ENCODE data around the gene AKIRIN2.

The AKIRIN2 gene

DNA sequence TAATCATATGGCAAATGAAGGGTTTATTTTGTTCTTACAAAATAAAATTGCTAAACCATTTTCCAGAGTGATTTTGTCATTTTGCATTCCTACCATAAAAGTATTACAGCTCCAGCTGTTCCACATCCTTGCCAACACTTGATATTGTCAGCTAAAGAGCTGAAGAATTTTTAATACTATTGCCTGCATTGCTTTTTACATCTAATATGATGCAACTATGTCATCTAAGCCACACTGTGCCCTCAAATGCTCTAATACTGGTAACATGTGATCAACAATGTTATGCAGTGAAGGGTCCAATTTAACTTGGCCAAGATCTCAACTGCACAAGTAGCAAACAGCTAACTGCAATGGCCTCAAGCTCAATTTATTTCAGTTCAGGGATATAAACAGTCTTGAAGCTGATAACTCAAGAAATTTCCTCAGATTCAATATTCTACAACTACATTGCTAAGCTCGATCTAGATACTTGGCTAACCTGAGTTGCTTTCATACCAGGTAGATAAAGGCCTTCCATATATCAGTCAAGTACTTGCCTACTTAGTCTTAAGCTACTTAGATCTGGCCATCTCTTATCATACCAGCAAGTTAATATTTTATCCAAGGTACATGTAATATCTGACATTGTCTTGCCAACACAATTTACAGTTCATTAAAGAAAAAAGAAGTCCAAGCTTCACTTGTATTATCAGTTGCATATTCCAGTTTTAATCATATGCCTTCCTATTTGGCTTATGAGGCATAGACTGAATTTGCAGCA, 17.0 kb downstream of the AKIRIN2 start:
- DNase-seq: no peak

DNA sequence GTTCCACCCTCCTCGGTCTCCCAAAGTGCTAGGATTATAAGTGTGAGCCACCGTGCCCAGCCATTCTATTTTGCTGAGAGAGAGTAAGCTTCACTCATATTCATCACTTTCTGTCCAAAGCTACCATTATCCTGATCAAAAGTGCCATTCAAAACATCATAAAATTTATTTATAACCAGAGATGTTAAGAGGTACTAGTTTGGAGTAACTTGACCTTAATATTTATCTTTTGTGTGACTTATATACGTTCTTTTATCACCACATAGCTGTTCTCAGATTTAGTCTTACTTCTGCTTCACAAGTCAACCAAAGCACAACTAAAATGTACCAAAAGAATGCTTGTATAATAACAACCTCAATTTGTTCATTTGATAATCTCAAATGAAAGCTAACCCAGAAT, 18.1 kb downstream of the AKIRIN2 start:
- DNase-seq: no peak

DNA sequence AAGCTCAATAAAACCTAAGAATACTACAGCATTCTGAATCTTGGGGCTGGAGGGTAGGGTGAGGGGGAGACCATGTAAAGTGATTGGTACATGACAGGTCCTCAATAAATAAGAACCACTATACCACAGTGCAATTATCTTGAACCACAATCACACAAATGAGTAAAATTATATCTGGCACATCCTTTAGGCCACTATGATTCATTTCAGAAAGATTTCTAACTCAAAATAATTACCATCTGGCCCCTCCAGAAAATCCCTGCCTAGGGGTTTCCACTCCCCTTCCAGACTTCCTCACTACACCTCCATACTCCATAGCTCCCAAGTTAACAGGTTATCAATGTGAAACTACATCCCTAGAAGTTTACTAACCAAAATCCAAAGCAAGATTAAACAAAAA, 19.7 kb downstream of the AKIRIN2 start:
- DNase-seq: no peak

DNA sequence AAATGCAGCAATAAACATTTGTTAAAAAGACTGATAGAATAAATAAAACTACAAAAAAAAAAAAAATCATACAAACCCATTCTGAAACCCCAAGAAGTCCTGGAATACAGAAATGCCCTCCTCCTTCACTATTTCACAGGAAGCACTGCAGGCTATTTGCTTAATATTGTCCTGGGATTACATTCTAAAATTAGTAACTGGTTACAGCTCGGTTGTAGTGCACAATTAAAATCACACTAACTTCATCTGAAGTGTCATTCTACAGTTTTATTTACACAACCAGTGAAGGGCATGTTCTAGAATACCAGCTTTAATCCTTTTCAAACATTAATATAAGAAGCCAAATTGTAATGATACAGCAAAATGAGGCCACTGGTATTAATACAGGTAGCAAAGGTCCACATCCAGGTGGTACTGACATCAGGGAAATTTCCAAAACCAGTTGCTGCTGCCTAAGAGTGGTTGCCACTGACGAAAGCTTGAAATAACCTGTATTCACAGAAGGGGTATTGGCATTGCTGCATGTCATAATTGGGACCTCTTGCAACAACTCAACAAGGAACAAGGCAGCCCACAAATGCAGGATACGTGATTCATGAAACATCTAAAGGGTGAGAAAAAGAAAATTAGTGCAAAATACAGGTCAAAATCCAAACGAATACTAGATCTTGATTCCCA, 26.9 kb downstream of the AKIRIN2 start:
- DNase-seq: no peak

DNA sequence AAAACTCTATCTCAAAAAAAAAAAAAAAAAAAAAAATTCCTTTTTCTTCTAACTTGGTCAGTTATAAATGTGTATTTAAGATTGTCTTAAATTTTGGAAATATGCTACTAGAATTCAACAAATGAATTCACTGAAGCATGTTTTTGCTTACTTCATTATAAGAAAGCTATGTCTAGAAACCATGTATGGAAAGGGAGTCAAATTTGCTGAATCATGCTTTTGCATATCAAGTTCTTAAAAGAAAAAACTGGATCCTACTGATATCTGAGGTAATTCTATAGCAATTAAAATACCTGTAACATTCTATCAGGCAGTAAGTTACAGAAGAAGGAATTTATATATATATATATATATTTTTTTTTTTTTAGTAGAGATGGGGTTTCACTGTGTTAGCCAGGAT, 27.7 kb downstream of the AKIRIN2 start:
- no peak for DNase-seq

DNA sequence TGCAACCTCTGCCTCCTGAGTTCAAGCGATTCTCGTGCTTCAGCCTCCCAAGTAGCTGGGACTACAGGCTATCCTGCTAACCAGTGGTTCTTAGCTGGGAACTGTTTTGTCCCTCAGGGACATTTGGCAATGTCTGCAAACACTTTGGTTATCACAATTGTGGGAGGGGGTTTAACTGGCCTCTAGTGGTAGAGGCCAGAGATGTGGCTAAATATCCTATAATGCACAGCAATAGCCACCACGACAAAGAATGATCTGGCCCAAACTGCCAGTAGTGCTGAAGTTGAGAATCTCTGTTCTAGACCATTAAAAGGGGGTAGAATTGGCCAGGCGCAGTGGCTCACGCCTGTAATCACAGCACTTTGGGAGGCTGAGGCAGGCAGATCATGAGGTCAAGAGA, 28.8 kb downstream of the AKIRIN2 start:
- DNase-seq: no peak

DNA sequence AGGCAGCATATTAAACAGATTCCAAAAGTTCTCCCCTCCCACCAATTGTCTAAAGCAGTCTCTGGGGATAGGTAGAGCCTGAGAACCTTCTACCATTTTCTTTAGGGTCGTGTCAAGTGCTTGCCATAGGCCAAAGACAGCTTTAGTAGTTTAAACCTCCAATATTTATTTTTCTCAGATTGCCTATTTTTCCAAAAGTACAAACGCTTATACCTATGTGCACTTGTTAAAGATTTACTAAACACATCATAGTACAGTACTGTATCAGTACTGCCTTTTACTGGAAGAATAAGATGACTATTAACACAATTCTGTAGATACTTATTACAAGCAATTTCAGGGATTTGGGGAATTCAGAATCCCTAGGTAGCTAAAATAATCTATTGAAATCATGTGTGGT, 29.4 kb downstream of the AKIRIN2 start:
- DNase-seq: no peak

DNA sequence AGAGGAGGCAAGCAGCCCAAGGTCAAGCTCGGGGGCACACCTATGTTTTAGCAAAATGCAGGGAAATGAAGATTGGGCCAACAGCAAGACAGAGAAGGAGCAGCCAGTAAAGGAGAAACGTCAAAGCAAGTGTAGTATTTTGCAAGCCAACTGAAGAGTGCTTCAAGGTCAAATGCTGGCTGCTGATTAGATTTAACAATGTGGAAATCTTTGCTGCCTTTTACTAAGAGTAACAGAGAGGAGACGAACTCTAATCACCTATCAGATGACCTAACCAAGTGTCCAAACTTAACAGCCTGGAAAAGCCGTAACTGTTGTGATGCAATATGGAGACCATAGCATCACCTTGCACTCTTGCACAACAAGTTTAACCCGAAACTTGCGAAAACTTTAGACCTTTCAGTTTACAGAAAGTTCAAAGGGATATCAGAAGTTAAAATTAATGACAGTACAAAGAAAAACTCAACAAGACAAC, 30.4 kb downstream of the AKIRIN2 start:
- DNase-seq: no peak

DNA sequence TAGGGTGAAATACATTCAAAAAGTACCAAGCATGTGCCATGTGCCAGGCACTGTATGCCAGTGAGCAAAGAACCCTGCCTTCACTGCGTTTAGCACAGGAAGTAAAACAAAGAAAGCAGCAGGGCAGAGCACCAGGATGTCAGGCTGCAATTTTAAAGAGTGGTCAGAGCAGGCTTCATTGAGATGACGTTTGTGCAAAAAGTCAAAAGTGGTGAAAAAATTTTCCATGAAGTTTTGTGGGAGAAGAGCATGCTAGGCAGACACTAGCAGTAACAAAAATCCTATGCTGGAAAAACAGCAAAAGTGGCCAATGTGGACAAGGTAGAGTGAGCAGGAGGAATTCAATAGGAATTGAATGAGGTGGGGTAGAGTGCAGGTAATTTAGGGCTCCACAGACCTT, 31.3 kb downstream of the AKIRIN2 start:
- DNase-seq: no peak

DNA sequence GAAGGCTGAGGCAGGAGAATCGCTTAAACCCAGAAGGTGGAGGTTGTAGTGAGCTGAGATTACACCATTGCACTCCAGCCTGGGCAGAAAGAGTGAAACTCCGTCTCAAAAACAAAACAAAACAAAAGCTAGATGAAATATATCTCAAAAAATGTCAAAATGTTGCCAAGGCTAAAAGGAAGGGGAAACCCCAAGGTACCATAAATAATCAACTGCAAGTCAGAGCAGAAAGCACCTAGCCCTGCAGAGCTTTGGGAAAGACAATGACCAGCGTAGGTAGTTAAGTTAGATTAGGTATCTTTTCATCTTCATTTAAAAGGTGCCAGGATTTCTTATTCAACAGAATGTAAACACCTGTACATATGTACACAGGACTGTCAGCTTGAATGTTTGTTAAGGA, 33.0 kb downstream of the AKIRIN2 start:
- DNase-seq: no peak

DNA sequence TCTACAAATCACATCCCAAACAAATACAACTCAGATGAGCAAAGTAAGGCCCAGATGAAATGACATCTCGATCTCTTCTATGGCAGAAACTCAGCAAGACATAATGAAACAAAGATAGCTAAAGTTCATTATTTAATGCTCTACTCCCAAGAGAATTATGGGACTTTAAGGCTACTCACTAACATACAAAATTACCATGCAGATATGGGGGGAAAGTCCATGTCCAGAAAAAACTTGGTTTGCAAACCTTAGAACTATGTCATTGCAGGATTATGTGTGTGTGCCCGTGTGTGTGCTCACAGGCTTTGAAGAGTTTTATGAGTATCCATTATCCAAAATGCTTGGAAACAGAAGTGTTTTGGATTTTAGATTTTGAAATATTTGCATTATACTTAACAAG, 34.0 kb downstream of the AKIRIN2 start:
- DNase-seq: no peak

DNA sequence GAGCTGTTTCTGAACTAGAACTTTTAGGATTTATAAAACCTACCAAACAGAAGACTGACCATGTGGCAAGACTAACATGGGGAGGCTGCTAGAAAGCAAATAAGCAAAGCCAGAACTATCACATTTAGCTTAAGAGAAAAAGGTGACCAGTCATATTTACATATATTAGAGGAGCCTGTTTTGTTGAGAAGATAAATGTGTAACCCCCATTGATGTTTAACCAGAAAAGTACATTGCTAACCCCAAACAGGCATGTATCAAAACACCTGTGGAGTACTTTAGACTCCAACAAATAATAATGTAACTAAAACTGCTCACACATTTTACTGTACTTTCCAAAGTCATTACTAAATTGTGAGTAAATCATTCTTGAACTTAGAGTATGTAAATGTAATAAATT, 35.0 kb downstream of the AKIRIN2 start:
- no peak for DNase-seq

DNA sequence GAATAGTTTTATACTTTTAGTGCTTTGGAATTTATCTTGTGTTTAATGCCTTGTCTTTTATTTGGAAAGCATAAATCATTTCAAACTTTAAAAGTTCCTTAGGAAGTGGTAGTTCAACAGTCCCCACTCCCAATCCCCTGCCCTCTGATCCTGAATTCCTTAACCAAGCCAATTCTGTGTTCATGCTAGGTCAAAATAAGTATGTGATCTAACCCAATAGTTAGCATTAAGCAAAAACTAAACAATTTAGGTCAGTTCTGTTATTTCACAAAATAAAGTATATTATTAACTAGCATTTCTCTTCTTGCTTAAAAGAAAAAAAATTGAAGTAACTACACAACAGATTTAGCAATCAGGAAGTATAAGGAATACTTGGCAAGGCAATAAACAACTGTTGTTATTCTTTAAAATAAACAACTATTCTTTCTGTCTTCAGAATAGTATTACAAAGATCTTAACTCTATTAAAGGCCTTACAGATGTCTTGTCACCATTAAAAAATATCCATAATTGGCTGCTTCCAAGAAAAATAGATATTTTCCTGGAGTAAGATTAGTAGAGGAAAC, 37.0 kb downstream of the AKIRIN2 start:
- no peak for DNase-seq

DNA sequence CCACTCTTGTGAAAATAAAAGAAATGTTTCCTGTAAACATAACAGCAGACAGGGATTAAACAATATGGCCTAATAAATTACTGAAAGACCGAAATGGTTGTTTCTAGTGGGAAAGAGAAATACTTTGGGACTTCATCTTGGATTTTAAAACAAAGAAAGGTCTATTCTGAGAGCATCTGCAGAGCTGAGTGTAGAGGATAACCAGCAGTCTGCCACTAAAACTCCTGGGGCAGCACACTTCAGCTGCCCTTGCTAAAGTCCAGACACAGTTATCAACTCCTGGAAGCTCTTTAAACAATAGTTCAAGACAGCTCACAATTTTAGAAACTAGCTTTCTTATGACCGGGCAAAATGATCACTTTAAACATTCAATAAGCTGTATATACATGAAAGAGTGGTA, 38.6 kb downstream of the AKIRIN2 start:
- DNase-seq: no peak

DNA sequence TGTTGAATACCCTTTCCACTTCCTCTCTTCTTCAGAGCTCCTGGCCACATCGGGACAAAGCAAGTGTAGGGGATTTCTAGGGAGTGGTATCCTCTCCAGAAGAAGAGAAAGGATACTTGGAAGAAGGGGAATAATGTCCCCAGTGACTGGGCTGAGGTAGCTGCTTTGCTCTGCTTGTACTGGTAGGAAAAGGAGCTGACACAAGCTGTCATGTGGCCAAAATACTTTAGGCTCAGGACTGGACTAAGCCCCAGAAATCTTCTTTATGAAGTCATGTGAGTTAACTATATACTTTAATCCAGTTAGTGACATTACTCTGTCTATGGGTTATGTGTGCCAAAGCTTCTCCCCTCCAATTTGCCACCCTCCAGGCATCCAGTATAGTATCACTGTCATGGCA, 40.5 kb downstream of the AKIRIN2 start:
- DNase-seq: no peak

DNA sequence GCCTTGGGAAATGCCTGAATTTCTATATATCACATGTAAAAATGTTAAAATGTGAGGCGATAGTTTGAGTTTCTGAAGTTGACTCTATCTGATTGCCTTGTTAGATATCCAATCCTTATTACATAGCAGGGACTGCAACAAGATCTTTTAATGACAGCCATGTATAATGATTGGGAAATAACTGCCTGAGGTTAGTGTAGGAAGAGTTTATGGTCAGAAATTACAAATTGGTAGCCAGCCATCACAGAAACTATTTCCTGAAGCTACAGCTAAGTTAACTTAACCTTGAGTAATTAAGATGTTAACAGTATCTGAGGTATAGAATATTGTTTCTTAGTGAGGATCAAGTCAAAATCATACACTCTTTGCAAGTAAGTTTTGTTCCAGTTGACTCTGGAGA, 41.0 kb downstream of the AKIRIN2 start:
- DNase-seq: no peak

DNA sequence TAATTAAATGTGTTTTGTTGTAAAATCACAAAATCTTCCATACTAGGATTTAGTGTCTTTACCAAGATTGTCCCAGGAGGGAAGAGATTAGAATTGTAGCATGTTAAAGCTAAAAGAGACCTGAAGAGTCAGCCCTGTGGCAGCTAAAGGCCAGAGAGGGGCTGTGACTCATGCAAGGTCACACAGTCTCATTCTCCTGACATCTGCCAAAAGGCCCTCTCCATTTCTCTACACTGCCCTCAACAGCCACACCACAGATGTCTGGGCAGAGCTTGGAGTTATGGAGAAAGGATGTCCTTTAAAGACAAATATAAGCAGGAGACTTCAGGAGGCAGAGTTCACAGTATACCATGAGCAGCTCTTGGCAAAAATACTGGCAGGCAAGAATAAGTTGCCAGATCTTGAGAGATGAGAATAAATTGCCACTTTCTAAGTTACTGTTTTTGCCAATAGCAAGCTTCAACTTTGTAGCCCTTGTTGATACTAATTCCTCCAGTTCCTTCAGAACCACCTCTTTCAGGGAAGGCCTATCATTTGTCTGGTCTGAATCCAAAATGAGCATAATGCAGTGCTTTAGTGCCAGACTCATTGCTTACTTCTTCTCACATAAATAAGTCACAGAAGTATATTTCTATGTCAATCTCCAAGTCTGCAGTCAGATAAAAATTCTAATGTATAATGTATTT, 41.7 kb downstream of the AKIRIN2 start:
- no peak for DNase-seq

DNA sequence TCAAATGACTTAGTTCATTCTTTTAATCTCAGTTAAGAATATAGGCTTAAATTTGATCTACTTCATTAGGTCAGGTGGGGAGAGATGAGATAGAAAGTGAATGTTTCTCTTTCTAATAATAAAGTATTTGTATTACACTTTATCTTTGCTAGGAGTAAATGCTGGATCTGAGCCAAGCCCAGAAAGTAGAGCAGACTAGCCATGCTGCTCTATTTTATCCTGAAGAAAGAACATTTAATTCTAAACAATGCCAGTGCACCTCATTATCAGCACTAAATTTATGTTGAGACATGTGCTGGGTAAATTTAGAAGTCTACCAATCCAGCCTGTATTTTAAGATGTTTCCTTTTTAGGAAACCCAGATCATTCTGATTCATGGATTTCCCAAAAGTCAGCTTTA, 43.5 kb downstream of the AKIRIN2 start:
- DNase-seq: no peak

DNA sequence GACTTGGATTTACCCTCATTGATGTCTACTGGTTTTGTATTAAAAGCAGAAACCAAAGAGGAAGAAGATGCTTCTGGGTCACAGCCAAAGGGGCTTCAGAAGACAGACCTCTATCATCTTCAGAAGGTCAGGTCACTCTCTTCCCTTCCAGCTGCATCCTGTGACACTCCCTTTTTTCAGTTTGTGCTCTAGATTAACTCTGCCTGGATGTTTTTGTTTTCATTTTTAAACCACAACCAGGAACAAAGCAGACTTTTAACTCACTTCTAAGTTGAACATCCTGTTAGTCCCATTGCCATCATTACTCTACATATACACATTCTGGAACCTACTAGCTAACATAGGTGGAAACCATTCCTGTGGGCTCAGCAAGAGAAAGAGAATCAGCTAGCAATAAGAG, 45.2 kb downstream of the AKIRIN2 start:
- DNase-seq: no peak

DNA sequence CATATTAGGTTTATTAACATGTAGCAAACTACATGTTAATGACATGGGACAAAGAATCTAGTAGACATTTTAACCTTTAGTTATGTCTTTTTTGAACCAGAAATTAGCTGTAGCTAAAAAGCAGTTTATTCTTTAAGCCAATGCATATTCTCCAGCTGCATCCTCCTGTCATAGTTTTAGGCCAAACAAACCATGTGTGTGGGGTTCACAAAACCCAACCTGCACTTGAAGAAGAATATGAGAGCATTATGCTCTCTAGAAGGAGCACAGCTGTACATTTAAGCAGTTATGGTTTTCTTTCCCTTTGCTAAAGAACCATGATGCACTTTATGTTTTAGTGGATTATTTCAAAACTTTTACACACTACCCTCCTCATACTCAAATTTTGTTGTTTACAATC, 46.2 kb downstream of the AKIRIN2 start:
- DNase-seq: no peak

DNA sequence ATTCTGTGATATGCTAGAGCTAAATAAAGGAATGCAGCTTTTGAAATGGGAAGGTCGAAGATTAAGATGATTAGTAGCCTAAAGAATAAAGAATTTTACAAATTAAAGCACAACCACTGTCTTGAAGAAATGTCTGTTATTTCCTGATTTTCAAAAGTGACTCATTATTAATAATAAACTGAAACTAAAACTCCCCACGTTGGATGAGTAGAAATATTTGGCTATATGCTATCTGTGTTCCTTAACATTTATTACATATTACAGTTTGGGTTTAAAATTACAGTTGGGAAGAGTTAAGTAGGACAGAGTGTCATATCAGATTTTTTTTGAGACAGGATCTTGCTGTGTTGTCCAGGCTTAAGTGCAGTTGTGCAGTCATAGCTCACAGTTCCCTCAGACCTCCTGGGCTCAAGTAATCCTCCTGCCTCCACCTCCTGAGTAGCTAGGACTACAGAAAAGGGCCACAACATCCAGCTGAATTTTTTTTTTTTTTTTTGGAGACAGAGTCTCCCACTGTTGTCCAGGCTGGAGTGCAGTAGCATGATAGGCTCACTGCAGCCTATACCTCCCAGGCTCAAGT, 47.1 kb downstream of the AKIRIN2 start:
- no peak for DNase-seq

DNA sequence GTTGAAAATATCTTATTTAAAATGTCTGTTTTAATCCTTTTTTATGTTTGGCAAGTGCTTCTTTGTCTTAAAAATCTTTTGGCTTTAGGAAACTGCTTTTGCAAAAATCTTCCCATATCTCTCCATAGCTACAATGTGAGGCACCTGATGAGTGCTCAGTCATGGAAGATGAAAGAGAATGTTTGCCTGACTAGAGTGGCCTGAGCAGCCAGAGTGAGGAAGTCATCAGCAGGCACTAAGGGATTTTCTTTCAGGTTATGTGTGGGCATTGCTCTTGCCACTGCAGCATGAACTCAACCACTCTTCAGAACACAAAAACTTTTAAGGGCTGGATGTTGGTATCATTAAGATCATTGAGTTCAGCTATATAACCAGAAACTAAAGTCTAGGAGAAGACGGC, 47.9 kb downstream of the AKIRIN2 start:
- no peak for DNase-seq
